ENCODE measurements around the gene CHCHD3. TPM values are rescaled to one million over a fixed set of nuclear protein-coding genes. Genes with fewer than 3 reads are reported as not detected.

CHCHD3 gene
- polyA plus RNA-seq, 1 donor (not counting 4 experiments of a cell fraction or from before 2014, with no cell fraction given) = 59.2 TPM

GRCh38 chr7:132972745-132973144 lies 109.1 kb downstream of the CHCHD3 start:
- TF ChIP-seq CTCF (optimal IDR thresholded peaks at IDR 0.05 in 1 of 3, IDR thresholded peaks at IDR 0.05 in 1 of 3, conservative IDR thresholded peaks at IDR 0.05 in 1 of 3; ENCODE audit: extremely low read depth in 1 of 3, insufficient read depth in 2 of 3, low read length in 3 of 3) (no peak), EZH2 (IDR thresholded peaks at IDR 0.05; ENCODE audit: low read length) (no peak)
- Histone ChIP-seq H3K9me3 (ENCODE audit: control insufficient read depth, low read depth, low read length) (no peaks in the 10 kb centered on the region), H3K36me3 (ENCODE audit: control insufficient read depth in 2 of 2, extremely low read depth in 1 of 2, insufficient read depth in 2 of 2, low read length in 2 of 2) (peaks cover 3 to 8% of the 10 kb centered on the region in 2 experiments), H3K9ac (ENCODE audit: control insufficient read depth, extremely low read depth, insufficient read depth, low read length) (no peak overlapping the region), H3K27ac (ENCODE audit: control insufficient read depth, insufficient read depth, low read length) (no peak overlapping the region), H3K27me3 (ENCODE audit: control insufficient read depth, extremely low read depth, insufficient read depth, low read length) (no peaks in the 10 kb centered on the region), H3K79me2 (ENCODE audit: control insufficient read depth, insufficient read depth, low read length) (peaks cover 4% of the 10 kb centered on the region), H3K4me2 (ENCODE audit: control insufficient read depth, extremely low read depth, insufficient read depth, low read depth, low read length) (no peak overlapping the region), H3K4me1 (ENCODE audit: control insufficient read depth, extremely low read depth, insufficient read depth, low read length) (no peaks in the 10 kb centered on the region), H3K4me3 (ENCODE audit: control insufficient read depth in 2 of 3, extremely low read depth in 1 of 3, insufficient read depth in 2 of 3, low read depth in 1 of 3, low read length in 3 of 3) (no peak overlapping the region), H3K9me1 (ENCODE audit: control insufficient read depth, extremely low read depth, insufficient read depth, low read length) (no peaks in the 10 kb centered on the region), H2AFZ (ENCODE audit: control insufficient read depth, low read length) (no peak overlapping the region), H4K20me1 (ENCODE audit: control insufficient read depth, extremely low read depth, insufficient read depth, low read length) (no peaks in the 10 kb centered on the region)
- FAIRE-seq (no peak), DNase-seq (ENCODE audit: low read depth, low spot score) (no peak)
- dilution Hi-C loops (cut with MboI; ENCODE audit: extremely low pct_ligation_motif_present, low sequenced_read_pairs) = no loop called here

- no peak for DNase-seq (ENCODE audit: low read depth, low spot score)
- Histone ChIP-seq H3K9ac (ENCODE audit: control insufficient read depth, extremely low read depth, insufficient read depth, low read length) (no peak overlapping the region), H3K4me3 (ENCODE audit: control insufficient read depth in 2 of 3, extremely low read depth in 1 of 3, insufficient read depth in 2 of 3, low read depth in 1 of 3, low read length in 3 of 3) (no peak overlapping the region), H3K79me2 (ENCODE audit: control insufficient read depth, insufficient read depth, low read length) (no peaks in the 10 kb centered on the region), H3K4me2 (ENCODE audit: control insufficient read depth, extremely low read depth, insufficient read depth, low read depth, low read length) (no peak overlapping the region), H3K27me3 (ENCODE audit: control insufficient read depth, extremely low read depth, insufficient read depth, low read length) (no peaks in the 10 kb centered on the region), H3K27ac (ENCODE audit: control insufficient read depth, insufficient read depth, low read length) (no peak overlapping the region), H3K4me1 (ENCODE audit: control insufficient read depth, extremely low read depth, insufficient read depth, low read length) (no peaks in the 10 kb centered on the region), H4K20me1 (ENCODE audit: control insufficient read depth, extremely low read depth, insufficient read depth, low read length) (no peaks in the 10 kb centered on the region), H3K36me3 (ENCODE audit: control insufficient read depth in 2 of 2, extremely low read depth in 1 of 2, insufficient read depth in 2 of 2, low read length in 2 of 2) (peaks cover 3 to 8% of the 10 kb centered on the region in 2 experiments), H3K9me3 (ENCODE audit: control insufficient read depth, low read depth, low read length) (no peaks in the 10 kb centered on the region), H2AFZ (ENCODE audit: control insufficient read depth, low read length) (no peak overlapping the region), H3K9me1 (ENCODE audit: control insufficient read depth, extremely low read depth, insufficient read depth, low read length) (no peaks in the 10 kb centered on the region)
- TF ChIP-seq CTCF (optimal IDR thresholded peaks at IDR 0.05 in 1 of 3, IDR thresholded peaks at IDR 0.05 in 1 of 3, conservative IDR thresholded peaks at IDR 0.05 in 1 of 3; ENCODE audit: extremely low read depth in 1 of 3, insufficient read depth in 2 of 3, low read length in 3 of 3) (no peak), EZH2 (IDR thresholded peaks at IDR 0.05; ENCODE audit: low read length) (no peak)
- dilution Hi-C loops (cut with MboI; ENCODE audit: extremely low pct_ligation_motif_present, low sequenced_read_pairs) = no loop called here
- FAIRE-seq = no peak
These were observed 111.6 kb downstream of the CHCHD3 start for GRCh38 chr7:132970257-132970656.
